Neuron (in vitro differentiated cells): ENCODE measurements around the gene TNPO2.

Experiments
- H2AFZ ChIP-seq: one replicate; pipeline ENCODE4 v1.6.1; 2013; ENCODE audit warnings: low read depth, mild to moderate bottlenecking, inconsistent platforms, low read length, moderate library complexity
- H3K27me3 ChIP-seq: one replicate; pipeline ENCODE4 v1.6.1; 2013; ENCODE audit warnings: low read length; ENCODE audit not compliant: insufficient read depth
- H3K36me3 ChIP-seq: one replicate; pipeline ENCODE4 v1.6.1; 2013; ENCODE audit warnings: low read length; ENCODE audit not compliant: insufficient read depth
- H3K4me1 ChIP-seq: one replicate; pipeline ENCODE4 v1.6.1; 2013; ENCODE audit warnings: low read length; ENCODE audit not compliant: insufficient read depth
- H3K4me3 ChIP-seq: 2 replicates; pipeline ENCODE4 v1.5.1; 2013; ENCODE audit warnings: mild to moderate bottlenecking, low read length, moderate library complexity
- H3K9me3 ChIP-seq: one replicate; pipeline ENCODE4 v1.6.1; 2013; ENCODE audit warnings: low read length

TNPO2 gene

GRCh38 chr19:12754465-12755196 is 30.9 kb upstream of the TNPO2 start:
- H2AFZ ChIP-seq = no peak overlapping the region
- no peaks in the 10 kb centered on the region for H3K4me1 ChIP-seq
- no peaks in the 10 kb centered on the region for H3K9me3 ChIP-seq
- H3K36me3 ChIP-seq = no peaks in the 10 kb centered on the region
- peaks cover 21% of the 10 kb centered on the region for H3K27me3 ChIP-seq
- H3K4me3 ChIP-seq = no peak overlapping the region

- Histone ChIP-seq H3K27me3 (peaks cover 23% of the 10 kb centered on the region), H3K9me3 (peaks cover 6% of the 10 kb centered on the region), H3K4me3 (no peak overlapping the region), H3K36me3 (peaks cover 6% of the 10 kb centered on the region), H2AFZ (no peak overlapping the region), H3K4me1 (no peaks in the 10 kb centered on the region)
Observed at GRCh38 chr19:12752056-12752781, 28.5 kb upstream of the TNPO2 start.

GRCh38 chr19:12751635-12752034 is 27.9 kb upstream of the TNPO2 start, which contains the start of gene BEST2:
BEST2 (plus strand) TSS chr19:12751791; CDS start chr19:12752593, 802 bp downstream.
- peaks cover 23% of the 10 kb centered on the region for H3K27me3 ChIP-seq
- H3K9me3 ChIP-seq = peaks cover 9% of the 10 kb centered on the region
- no peaks in the 10 kb centered on the region for H3K4me1 ChIP-seq
- H3K36me3 ChIP-seq = peaks cover 10% of the 10 kb centered on the region
- no peak within 1 kb of the TSS for H3K4me3 ChIP-seq
- H2AFZ ChIP-seq = no peak within 1 kb of the TSS

- Histone ChIP-seq H2AFZ (no peak overlapping the region), H3K36me3 (peaks cover 11% of the 10 kb centered on the region), H3K4me1 (no peaks in the 10 kb centered on the region), H3K9me3 (peaks cover 9% of the 10 kb centered on the region), H3K4me3 (no peak overlapping the region), H3K27me3 (peaks cover 23% of the 10 kb centered on the region)
Observed at GRCh38 chr19:12750851-12751250, 27.1 kb upstream of the TNPO2 start.

GRCh38 chr19:12749938-12750521 is 26.3 kb upstream of the TNPO2 start:
- Histone ChIP-seq H3K27me3 (peaks cover 23% of the 10 kb centered on the region), H3K4me3 (no peak overlapping the region), H2AFZ (no peak overlapping the region), H3K9me3 (peaks cover 9% of the 10 kb centered on the region), H3K36me3 (peaks cover 18% of the 10 kb centered on the region), H3K4me1 (no peaks in the 10 kb centered on the region)

- Histone ChIP-seq H3K9me3 (peaks cover 9% of the 10 kb centered on the region), H3K27me3 (peaks cover 23% of the 10 kb centered on the region), H3K4me1 (no peaks in the 10 kb centered on the region), H2AFZ (no peak overlapping the region), H3K36me3 (peaks cover 25% of the 10 kb centered on the region), H3K4me3 (no peak overlapping the region)
Observed at GRCh38 chr19:12748489-12748888, 24.8 kb upstream of the TNPO2 start.

- H3K9me3 ChIP-seq = peaks cover 9% of the 10 kb centered on the region
- H3K4me1 ChIP-seq = no peaks in the 10 kb centered on the region
- peaks cover 38% of the 10 kb centered on the region for H3K36me3 ChIP-seq
- no peak overlapping the region for H2AFZ ChIP-seq
- no peak overlapping the region for H3K4me3 ChIP-seq
- H3K27me3 ChIP-seq = peaks cover 5% of the 10 kb centered on the region
Observed at GRCh38 chr19:12745166-12745897, 21.6 kb upstream of the TNPO2 start.

GRCh38 chr19:12737835-12738351 is 14.2 kb upstream of the TNPO2 start:
- Histone ChIP-seq H2AFZ (peak overlapping the region; percentile 29), H3K27me3 (no peaks in the 10 kb centered on the region), H3K4me1 (peaks cover 21% of the 10 kb centered on the region), H3K9me3 (no peaks in the 10 kb centered on the region), H3K4me3 (peak overlapping the region; percentile 72), H3K36me3 (peaks cover 16% of the 10 kb centered on the region)

GRCh38 chr19:12736995-12737834 is 13.5 kb upstream of the TNPO2 start, which contains the start of gene GET3:
GET3 (plus strand) TSS chr19:12737497; CDS start chr19:12737506, 9 bp downstream.
- H3K4me3 ChIP-seq = peak within 1 kb of the TSS; percentile 72
- H3K4me1 ChIP-seq = peaks cover 26% of the 10 kb centered on the region
- no peaks in the 10 kb centered on the region for H3K27me3 ChIP-seq
- H2AFZ ChIP-seq = peak within 1 kb of the TSS; percentile 29
- H3K36me3 ChIP-seq = peaks cover 13% of the 10 kb centered on the region
- no peaks in the 10 kb centered on the region for H3K9me3 ChIP-seq

- Histone ChIP-seq H3K4me3 (peak overlapping the region; percentile 74), H3K36me3 (peaks cover 29% of the 10 kb centered on the region), H3K27me3 (no peaks in the 10 kb centered on the region), H3K4me1 (peaks cover 27% of the 10 kb centered on the region), H2AFZ (no peak overlapping the region), H3K9me3 (no peaks in the 10 kb centered on the region)
Observed at GRCh38 chr19:12733369-12734214, 9.9 kb upstream of the TNPO2 start.

GRCh38 chr19:12731337-12731736 is 7.6 kb upstream of the TNPO2 start:
- H3K9me3 ChIP-seq = no peaks in the 10 kb centered on the region
- no peak overlapping the region for H2AFZ ChIP-seq
- H3K4me3 ChIP-seq = no peak overlapping the region
- H3K27me3 ChIP-seq = no peaks in the 10 kb centered on the region
- H3K4me1 ChIP-seq = peaks cover 15% of the 10 kb centered on the region
- H3K36me3 ChIP-seq = peaks cover 29% of the 10 kb centered on the region
